ENCODE data around the gene CNBP. TPM values are rescaled to one million over a fixed set of nuclear protein-coding genes. Genes with fewer than 3 reads are reported as not detected.
A peak's percentile ranks its signal among the peaks of the same experiment; 100 is the strongest.
"Not testable (repeated sequence)": the region's sequence is repeated elsewhere in the genome, so short reads cannot be mapped to it uniquely, and the experiment has no call there.

Gene CNBP
- total RNA-seq, 2 donors from 2014 or later = 308 to 459 TPM

DNA sequence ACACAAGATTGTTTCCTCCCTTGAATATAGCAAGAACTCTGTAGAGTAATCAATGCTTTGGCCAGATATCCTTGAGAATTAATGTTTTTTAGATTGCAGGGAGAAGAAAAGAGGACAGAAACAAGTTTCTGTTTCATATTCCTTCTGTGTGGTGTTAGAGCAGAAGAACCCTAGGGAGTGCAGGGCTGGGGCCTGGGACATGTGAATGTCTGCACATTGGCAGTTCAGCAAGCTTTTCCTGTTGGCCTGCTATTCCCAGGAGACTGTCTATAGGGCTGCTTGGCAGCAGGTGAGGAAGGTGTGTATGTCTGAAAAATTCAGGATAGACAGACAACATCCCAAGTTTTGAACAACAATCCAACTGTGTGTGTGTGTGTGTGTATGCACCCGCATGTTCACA is 13.6 kb upstream of the CNBP start:
- ATAC-seq (ENCODE audit: insufficient number of reproducible peaks, low FRiP score, low read depth) = no peak
- Histone ChIP-seq H3K9me3 (no peaks in the 10 kb centered on the region), H3K27ac (peak overlapping the region; percentile 62 to 87), H3K4me3 (no peak overlapping the region), H3K36me3 (no peaks in the 10 kb centered on the region), H3K27me3 (replicated peaks; ENCODE audit: insufficient read depth) (no peaks in the 10 kb centered on the region), H3K4me1 (ENCODE audit: control insufficient read depth in 1 of 2, low read depth in 2 of 2) (peaks cover 14 to 28% of the 10 kb centered on the region in 2 donors)
- DNase-seq (ENCODE audit: low spot score) = no peak
- TF ChIP-seq, protein P1, sequence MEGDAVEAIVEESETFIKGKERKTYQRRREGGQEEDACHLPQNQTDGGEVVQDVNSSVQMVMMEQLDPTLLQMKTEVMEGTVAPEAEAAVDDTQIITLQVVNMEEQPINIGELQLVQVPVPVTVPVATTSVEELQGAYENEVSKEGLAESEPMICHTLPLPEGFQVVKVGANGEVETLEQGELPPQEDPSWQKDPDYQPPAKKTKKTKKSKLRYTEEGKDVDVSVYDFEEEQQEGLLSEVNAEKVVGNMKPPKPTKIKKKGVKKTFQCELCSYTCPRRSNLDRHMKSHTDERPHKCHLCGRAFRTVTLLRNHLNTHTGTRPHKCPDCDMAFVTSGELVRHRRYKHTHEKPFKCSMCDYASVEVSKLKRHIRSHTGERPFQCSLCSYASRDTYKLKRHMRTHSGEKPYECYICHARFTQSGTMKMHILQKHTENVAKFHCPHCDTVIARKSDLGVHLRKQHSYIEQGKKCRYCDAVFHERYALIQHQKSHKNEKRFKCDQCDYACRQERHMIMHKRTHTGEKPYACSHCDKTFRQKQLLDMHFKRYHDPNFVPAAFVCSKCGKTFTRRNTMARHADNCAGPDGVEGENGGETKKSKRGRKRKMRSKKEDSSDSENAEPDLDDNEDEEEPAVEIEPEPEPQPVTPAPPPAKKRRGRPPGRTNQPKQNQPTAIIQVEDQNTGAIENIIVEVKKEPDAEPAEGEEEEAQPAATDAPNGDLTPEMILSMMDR (IDR thresholded peaks at IDR 0.05) = no peak

DNA sequence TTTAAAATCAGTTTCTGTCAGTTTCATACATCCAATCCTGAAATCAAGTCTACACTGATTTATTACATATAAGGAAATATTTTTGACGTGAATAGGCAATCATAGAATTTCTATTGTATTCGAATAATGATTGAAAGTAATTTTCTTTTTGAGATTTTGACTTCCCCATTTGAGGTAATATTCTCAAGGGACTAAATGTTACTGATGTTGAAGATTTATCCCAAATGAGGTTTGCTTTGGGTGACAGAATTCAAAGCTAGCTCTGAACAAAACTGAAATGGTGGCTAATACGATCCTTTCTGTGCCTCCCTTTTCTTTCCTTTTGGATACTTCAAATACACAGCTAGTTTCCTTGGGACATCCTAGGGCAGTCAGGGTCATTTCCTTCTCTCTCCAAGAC is 12.9 kb upstream of the CNBP start:
- DNase-seq (ENCODE audit: low spot score) = no peak
- H3K4me1 ChIP-seq (ENCODE audit: control insufficient read depth in 1 of 2, low read depth in 2 of 2) = peaks cover 14 to 28% of the 10 kb centered on the region in 2 donors
- no peak for ATAC-seq (ENCODE audit: insufficient number of reproducible peaks, low FRiP score, low read depth)
- H3K27me3 ChIP-seq (replicated peaks; ENCODE audit: insufficient read depth) = no peaks in the 10 kb centered on the region
- no peaks in the 10 kb centered on the region for H3K36me3 ChIP-seq
- no peaks in the 10 kb centered on the region for H3K9me3 ChIP-seq
- peak overlapping the region; percentile 62 to 87 for H3K27ac ChIP-seq
- TF ChIP-seq, protein P1 (IDR thresholded peaks at IDR 0.05) = no peak
- peak overlapping the region; percentile 64 for H3K4me3 ChIP-seq

DNA sequence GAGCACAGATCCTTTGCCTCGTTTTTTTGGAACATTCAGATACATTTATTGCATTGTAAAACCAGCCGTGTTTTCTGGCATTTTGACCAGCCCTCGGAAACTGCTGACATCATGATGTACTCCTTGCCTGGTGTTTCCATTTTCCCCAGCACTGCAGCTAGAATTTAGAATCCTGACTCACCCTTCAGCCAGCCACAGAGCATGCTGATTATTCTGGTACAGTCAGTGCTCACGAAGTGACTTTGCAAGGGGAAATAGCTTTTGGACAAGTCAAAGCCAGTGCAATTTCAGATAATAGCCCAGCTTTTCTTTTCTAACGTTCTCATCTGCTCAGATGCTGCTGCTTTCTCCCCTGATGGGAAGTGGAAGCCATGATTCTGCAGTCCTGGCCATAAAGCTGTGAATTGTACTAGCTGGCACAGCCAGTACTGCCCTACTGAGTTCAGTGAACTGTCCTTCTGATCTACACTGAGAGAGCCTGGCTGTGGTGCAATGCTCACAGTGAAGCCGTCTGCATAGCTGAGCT is 12.1 kb upstream of the CNBP start:
- Histone ChIP-seq H3K36me3 (no peaks in the 10 kb centered on the region), H3K27ac (peak overlapping the region; percentile 66 to 87), H3K27me3 (replicated peaks; ENCODE audit: insufficient read depth) (no peaks in the 10 kb centered on the region), H3K4me3 (peak overlapping the region; percentile 64), H3K4me1 (ENCODE audit: control insufficient read depth in 1 of 2, low read depth in 2 of 2) (peaks cover 14 to 28% of the 10 kb centered on the region in 2 donors), H3K9me3 (no peaks in the 10 kb centered on the region)
- DNase-seq (ENCODE audit: low spot score) (peak; percentile 40), ATAC-seq (ENCODE audit: insufficient number of reproducible peaks, low FRiP score, low read depth) (peak; percentile 98)
- TF ChIP-seq, protein P1 (IDR thresholded peaks at IDR 0.05) = no peak

DNA sequence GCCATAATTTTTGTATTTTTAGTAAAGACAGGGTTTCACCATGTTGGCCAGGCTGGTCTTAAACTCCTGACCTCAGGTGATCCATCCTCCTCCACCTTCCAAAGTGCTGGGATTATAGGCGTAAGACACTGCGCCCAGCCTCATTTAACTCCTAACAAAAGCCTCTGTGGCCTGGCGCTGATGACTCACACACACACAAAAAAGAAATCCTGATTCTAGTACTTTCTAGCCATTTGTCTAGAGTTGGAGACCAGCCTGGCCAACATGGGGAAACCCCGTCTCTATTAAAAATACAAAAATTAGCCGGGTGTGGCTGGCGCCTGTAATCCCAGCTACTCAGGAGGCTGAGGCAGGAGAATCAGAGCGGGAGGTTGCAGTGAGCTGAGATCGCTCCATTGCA is 6.1 kb upstream of the CNBP start:
- not testable (repeated sequence) for H3K9me3 ChIP-seq; H3K27me3 ChIP-seq (replicated peaks; ENCODE audit: insufficient read depth); H3K4me1 ChIP-seq (ENCODE audit: control insufficient read depth in 1 of 2, low read depth in 2 of 2); H3K36me3 ChIP-seq; ATAC-seq (ENCODE audit: insufficient number of reproducible peaks, low FRiP score, low read depth); H3K4me3 ChIP-seq; DNase-seq (ENCODE audit: low spot score); H3K27ac ChIP-seq

DNA sequence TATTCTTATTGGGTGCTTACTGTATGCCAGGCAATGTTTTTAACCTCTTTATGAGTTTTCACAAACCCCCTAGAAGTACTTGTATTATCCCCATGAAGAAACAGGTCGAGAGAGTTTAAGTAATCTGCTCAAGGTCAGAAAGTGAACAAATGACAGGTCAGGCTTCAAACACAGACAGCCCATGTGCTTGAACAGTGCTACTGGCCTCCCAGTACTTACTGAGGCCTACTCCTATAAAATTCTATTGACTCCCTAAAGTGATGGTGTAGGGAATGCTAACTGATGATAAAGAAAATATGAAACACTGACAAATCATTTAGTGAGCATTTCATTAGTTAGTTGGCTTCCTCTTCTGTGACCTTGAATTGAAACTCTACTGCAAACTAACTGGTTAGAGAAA is 4.2 kb upstream of the CNBP start:
- Histone ChIP-seq H3K27me3 (replicated peaks; ENCODE audit: insufficient read depth) (no peaks in the 10 kb centered on the region), H3K9me3 (no peaks in the 10 kb centered on the region), H3K4me1 (ENCODE audit: control insufficient read depth in 1 of 2, low read depth in 2 of 2) (peaks cover 3 to 13% of the 10 kb centered on the region in 2 donors), H3K4me3 (no peak overlapping the region), H3K36me3 (no peaks in the 10 kb centered on the region), H3K27ac (no peak overlapping the region)
- DNase-seq (ENCODE audit: low spot score) (no peak), ATAC-seq (ENCODE audit: insufficient number of reproducible peaks, low FRiP score, low read depth) (no peak)
- TF ChIP-seq, protein P1 (IDR thresholded peaks at IDR 0.05) = no peak

DNA sequence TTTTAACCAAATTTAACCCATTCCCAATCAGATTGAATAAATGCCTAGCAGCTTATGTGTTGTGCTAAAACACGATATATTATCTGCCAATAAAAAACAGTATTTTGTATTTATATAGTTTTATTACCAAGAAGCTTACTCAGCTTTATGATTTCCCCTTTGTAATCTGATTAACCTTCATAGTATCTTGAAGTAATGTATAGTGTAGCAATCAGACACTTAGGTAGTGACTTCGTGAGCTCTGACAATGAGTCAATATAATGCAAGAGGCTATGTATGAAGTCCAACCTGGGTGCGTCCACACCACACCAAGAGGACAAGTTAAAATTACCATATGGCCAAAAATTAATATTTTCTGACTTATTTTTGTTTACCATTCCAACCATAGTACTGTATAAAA is 2.1 kb upstream of the CNBP start:
- H3K4me3 ChIP-seq = no peak overlapping the region
- DNase-seq (ENCODE audit: low spot score) (no peak), ATAC-seq (ENCODE audit: insufficient number of reproducible peaks, low FRiP score, low read depth) (no peak)
- TF ChIP-seq, protein P1 (IDR thresholded peaks at IDR 0.05) = no peak
- peaks cover 14 to 19% of the 10 kb centered on the region in 2 donors for H3K4me1 ChIP-seq (ENCODE audit: control insufficient read depth in 1 of 2, low read depth in 2 of 2)
- no peak overlapping the region for H3K27ac ChIP-seq
- H3K9me3 ChIP-seq = no peaks in the 10 kb centered on the region
- no peaks in the 10 kb centered on the region for H3K27me3 ChIP-seq (replicated peaks; ENCODE audit: insufficient read depth)
- no peaks in the 10 kb centered on the region for H3K36me3 ChIP-seq

DNA sequence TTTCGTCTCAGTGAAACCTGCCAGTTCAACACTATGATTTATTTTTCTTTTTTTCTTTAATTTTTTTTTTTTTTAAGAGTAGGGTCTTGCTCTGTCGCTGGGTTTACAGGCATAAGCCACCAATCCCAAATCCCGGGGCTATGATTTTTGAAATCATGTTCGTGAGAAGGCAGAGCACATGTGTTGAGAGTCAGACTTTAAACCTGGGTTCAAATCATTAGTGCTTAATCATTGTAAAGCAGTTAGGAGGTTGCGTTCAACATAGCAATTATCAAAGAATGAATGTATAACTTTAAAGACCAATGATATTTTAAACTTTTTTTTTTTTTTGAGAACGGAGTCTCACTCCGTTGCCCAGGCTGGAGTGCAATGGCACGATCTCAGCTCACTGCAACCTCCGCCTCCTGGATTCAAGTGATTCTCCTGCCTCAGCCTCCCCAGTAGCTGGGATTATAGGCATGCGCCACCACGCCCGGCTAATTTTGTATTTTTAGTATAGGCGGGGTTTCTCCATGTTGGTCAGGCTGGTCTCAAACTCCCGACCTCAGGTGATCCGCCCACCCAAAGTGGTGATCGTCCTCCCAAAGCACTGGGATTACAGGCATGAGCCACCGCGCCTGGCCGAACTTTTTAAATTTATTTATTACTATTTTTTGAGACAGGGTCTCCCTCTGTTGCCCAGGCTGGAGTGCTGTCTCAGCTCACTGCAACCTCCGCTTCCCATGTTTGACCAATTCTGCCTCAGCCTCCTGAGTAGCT is 1.3 kb upstream of the CNBP start:
- peak overlapping the region; percentile 100 for H3K4me3 ChIP-seq
- DNase-seq (ENCODE audit: low spot score); H3K36me3 ChIP-seq; H3K27me3 ChIP-seq (replicated peaks; ENCODE audit: insufficient read depth); H3K9me3 ChIP-seq; ATAC-seq (ENCODE audit: insufficient number of reproducible peaks, low FRiP score, low read depth): not testable (repeated sequence)
- H3K27ac ChIP-seq = peak overlapping the region in 1 of 2 donors; percentile 98
- H3K4me1 ChIP-seq (ENCODE audit: control insufficient read depth in 1 of 2, low read depth in 2 of 2) = peaks cover 22 to 27% of the 10 kb centered on the region in 2 donors

Data from thoracic aorta (tissue), 2 donors.